Frontal cortex (tissue), 4 donors: Measurements from ENCODE around the gene GTF2IRD1. TPM values are rescaled to one million over a fixed set of nuclear protein-coding genes. Genes with fewer than 3 reads are reported as not detected.
"Not testable (repeated sequence)": the region's sequence is repeated elsewhere in the genome, so short reads cannot be mapped to it uniquely, and the experiment has no call there.

Experiments
- DNase-seq, 2 donors: peaks; one replicate each; pipeline ENCODE4 v3.0.0; 2012; ENCODE audit warnings: low spot score in 2 of 2
- FAIRE-seq: peaks from 2 replicates; lab custom pipeline; 2012; peaks lifted over from hg19 to GRCh38; lab: Jason Lieb, UNC
- total RNA-seq: library from RNA; depleted of rRNA; stranded (reverse); fragments of >200 nt; gene quantifications from one replicate; pipeline ENCODE4 v1.2.3, GENCODE V29; 2014
- donor health status: control.
- donor health status: control.
- donor health status: control.

GTF2IRD1 gene
- total RNA-seq: 19.2 TPM

DNA sequence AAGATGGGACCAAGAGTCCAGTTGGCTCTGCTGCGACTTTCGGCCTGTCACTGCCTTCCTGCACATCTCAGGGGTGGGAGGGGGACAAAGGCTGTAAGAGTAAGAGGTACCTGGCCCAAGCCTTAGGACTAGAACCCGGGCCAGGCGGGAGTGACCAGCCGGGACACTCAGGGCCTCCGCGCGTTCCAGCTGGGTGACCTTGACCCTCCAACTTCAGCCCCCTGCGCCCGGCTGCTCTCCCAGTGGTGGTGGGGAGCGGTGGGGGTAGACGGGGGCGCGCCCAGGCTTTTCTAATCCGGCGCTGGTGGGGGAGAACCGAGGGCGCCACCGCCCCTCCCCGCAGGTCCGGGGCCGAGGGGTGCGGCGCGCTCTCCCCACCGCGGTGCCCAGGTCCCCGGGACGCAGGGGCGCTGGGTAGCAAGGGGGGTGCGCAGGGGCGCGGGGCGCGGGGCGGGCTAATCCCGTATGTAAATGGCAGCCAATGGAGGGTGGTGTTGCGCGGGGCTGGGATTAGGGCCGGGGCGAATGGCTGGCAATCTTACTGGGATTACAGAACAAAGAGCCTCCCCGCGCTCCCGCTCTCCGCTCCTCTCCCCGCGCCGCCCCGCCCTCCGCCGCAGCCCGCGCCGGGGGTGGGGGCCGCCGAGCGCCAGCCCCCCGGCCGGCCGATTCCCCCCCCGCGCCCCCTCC lies at the start of gene GTF2IRD1:
Gene GTF2IRD1 (plus strand): TSS at position 585 of the 690 bp plus-strand sequence. CDS start 54,175 bp downstream, outside the sequence.
- DNase-seq (peak; percentile 88 to 89), FAIRE-seq (no peak)

- DNase-seq (no peak), FAIRE-seq (no peak)
Observed at GRCh38 chr7:74404388-74404700, 49.4 kb upstream of the GTF2IRD1 start.

- FAIRE-seq (no peak), DNase-seq (no peak)
Observed at GRCh38 chr7:74404741-74405140, 49.0 kb upstream of the GTF2IRD1 start.

GRCh38 chr7:74405191-74405898 lies 48.4 kb upstream of the GTF2IRD1 start:
- DNase-seq (no peak), FAIRE-seq (no peak)

DNA sequence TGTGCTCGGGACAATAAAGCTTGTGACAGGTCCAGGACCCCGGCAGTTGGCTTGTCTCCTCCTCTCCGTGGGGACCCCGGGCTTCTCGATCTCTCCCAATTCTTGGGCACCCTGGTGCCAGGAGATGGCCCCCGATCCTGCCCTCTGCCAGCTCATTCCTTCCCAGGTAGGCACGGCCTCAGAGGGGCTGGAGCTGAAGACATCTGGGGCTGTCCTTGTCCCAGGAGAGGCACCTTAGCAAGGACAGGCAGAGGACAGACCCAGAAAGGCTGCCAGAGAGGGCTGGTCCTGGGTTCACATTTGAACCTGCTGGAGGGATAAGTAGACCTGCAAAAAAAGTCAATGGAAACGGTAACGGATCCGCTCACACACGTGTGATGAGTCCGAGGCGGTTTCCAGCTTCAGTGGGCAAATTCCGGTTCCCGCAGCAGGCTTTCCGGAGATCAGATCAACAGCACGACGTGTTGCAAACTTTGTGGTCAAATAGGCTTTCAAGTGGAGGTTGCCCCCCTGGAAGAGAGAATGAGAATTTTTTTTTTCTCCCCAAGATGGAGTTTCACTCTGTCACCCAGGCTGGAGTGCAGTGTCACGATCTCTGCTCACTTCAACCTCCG lies 47.7 kb upstream of the GTF2IRD1 start:
- FAIRE-seq (no peak), DNase-seq (no peak)

- FAIRE-seq: no peak
- DNase-seq: no peak
Observed at GRCh38 chr7:74407958-74408357, 45.7 kb upstream of the GTF2IRD1 start.

DNA sequence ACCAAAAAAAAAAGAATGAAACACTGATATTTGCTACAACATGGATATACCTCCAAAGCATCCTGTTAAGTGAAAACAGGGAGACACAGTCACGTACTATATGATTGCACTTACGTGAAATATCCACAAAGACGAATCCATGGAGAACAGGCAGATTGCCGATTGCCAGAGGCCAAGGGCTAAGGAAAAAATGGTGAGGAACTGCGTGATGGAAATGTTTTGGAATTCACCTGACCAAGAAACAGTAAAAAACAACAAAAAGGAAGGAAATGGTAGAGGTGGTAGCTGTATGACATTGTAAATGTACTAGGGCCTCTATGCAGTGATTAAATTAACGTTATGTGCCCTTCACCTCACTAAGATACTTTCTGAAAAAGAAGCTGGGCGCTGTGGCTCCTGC lies 44.1 kb upstream of the GTF2IRD1 start:
- DNase-seq: no peak
- FAIRE-seq: no peak

- no peak for FAIRE-seq
- DNase-seq: no peak
Observed at GRCh38 chr7:74410772-74411171, 42.9 kb upstream of the GTF2IRD1 start.

DNA sequence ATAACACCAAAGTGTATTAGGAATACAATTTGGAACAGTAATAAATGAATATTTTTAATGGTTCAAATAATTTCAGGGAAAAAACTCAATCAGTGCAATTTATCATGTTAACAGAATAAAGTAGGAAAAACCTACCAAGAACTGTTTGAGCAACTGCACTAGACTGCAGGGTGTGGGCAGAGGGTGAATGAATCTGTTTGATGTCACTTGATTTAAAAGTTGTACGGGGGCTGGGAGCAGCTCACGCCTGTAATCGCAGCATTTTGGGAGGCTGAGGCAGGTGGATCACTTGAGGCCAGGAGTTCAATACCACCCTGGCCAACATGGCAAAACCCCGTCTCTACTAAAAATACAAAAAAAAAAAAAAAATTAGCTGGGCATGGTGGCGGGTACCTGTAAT lies 42.1 kb upstream of the GTF2IRD1 start:
- DNase-seq, FAIRE-seq: not testable (repeated sequence)

GRCh38 chr7:74412056-74412455 lies 41.6 kb upstream of the GTF2IRD1 start:
- DNase-seq: no peak
- FAIRE-seq: no peak

DNA sequence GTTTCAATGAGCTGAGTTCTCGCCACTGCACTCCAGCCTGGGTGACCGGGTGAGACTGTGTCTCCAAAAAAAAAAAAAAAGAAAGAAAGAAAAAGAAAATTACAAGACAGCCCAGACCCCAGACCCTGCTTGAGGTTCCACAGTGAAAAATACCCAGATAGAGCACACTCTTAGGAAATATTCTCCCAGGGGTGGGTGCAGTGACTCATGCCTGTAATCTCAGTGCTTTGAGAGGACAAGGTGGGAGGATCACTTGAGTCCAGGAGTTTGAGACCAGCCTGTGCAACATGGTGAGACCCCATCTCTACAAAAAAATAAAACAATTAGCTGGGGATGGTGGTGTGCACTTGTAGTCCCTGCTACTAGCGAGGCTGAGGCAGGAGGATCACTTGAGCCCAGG lies 41.1 kb upstream of the GTF2IRD1 start:
- DNase-seq (no peak), FAIRE-seq (no peak)

DNA sequence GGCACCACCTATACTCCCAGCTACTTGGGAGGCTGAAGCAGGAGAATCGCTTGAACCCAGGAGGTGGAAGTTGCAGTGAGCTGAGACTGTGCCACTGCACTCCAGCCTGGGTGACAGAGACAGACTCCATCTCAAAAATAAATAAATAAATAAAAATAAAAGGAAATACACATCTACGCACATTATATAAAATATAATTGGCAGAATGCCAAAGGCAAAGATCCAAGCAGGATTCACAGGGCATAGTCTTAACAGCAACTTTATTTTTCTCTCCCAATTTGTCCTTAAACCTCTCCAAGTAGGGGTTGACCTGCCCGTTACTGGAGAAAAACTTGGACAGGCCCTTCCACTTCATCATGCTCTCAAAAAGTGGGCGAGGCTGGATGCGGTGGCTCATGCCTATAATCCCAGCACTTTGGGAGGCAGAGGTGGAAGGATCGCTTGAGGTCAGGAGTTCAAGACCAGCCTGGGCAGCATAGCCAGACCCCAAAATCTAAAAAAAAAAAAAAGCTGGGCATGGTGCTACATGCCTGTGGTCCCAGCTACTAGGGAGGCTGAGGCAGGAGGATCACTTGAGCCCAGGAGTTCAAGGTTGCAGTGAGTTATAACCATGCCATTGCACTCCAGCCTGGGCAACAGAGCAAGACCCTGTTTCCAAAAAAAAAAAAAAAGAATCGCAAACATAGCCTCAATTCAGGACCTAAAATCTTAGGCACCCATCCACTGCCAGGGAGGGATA lies 38.9 kb upstream of the GTF2IRD1 start:
- DNase-seq, FAIRE-seq: not testable (repeated sequence)

DNA sequence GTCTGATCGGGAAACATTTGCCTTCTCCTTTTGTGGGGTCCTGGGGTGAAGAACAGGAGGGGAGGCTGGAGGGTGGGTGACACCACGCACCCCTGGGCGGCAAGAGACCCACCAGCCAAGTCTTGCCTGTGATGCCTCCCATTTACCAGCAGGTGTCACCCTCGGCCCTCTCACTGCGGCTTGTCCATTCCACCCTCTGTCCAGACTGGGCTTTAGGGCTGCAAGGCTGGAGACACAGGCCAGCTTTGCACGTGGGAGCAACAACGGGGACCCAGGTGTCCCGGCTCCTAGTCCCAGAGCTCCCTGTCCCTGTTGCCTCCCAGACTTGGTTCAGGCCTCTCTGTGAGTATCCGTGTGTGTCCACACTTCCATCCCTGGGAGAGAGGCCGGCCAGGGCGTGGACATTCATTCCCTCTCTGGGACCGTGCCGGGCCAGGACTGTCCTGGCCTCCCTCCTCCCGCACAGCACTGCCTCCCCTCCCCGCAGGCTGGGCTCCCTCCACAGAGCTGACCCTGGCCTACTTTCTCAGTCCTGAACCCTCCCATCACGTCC lies 36.2 kb upstream of the GTF2IRD1 start:
- no peak for FAIRE-seq

GRCh38 chr7:74418076-74418475 lies 35.6 kb upstream of the GTF2IRD1 start:
- DNase-seq (no peak), FAIRE-seq (no peak)

More for the DNA sequence above, 36.2 kb upstream of the GTF2IRD1 start:
- peak; percentile 75 to 92 for DNase-seq

- DNase-seq (no peak), FAIRE-seq (no peak)
Observed at GRCh38 chr7:74418538-74418937, 35.2 kb upstream of the GTF2IRD1 start.

GRCh38 chr7:74419232-74419631 lies 34.5 kb upstream of the GTF2IRD1 start:
- not testable (repeated sequence) for DNase-seq, FAIRE-seq

DNA sequence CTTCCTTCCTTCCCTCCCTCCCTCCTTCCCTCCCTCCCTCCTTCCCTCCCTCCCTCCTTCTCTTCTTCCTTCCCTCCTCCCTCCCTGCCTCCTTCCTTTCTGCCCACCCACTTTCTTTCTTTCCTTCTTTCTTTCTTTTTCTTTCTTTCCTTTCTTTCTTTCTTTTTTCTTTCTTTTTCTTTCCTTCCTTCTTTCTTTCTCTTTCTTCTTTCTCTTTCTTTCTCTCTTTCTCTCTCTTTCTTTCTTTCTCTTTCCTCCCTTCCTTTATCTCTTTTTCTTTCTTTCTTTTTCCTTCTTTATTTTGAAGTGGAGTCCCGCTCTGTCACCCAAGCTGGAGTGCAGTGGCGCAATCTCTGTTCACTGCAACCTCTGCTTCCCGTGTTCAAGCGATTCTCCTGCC lies 33.7 kb upstream of the GTF2IRD1 start:
- no peak for DNase-seq
- no peak for FAIRE-seq

DNA sequence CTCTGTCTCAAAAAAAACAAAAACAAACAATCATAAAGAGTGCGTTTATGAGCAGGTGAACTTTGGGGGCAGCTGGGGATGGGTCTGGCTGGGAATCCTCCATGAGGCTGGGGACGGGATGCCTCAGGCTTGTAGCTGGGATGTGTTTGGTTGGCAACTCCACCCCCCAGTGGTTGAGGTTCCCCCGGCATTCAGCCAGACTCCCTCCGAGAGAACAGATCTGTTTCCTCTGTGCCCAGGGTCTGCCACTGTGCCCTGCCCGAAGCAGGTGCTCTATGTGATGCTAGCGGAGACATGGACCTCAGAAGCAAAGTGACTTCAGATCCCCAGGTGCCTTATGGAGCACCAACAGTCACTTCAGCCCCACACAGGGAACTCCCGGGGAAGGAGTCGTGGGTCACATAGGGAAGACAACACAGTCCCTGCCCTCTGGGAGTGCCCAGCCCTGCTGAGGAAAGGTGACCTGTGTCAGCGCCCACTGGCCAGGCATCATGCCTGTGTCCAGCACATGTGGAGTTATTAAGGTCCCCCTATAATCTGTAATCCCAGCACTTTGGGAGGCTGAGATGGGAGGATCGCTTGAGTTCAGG lies 29.3 kb upstream of the GTF2IRD1 start:
- DNase-seq (no peak), FAIRE-seq (no peak)

GRCh38 chr7:74428023-74428422 lies 25.7 kb upstream of the GTF2IRD1 start:
- no peak for FAIRE-seq
- no peak for DNase-seq
